NCI-H69 (cell line): ENCODE data around the gene KDM2A.
A peak's percentile ranks its signal among the peaks of the same experiment; 100 is the strongest.
"Not testable (repeated sequence)": the region's sequence is repeated elsewhere in the genome, so short reads cannot be mapped to it uniquely, and the experiment has no call there.

Experiments used
- DNase-seq: peaks from one replicate; lab custom pipeline; 2025; lab: John Stamatoyannopoulos, UW

KDM2A gene

DNA sequence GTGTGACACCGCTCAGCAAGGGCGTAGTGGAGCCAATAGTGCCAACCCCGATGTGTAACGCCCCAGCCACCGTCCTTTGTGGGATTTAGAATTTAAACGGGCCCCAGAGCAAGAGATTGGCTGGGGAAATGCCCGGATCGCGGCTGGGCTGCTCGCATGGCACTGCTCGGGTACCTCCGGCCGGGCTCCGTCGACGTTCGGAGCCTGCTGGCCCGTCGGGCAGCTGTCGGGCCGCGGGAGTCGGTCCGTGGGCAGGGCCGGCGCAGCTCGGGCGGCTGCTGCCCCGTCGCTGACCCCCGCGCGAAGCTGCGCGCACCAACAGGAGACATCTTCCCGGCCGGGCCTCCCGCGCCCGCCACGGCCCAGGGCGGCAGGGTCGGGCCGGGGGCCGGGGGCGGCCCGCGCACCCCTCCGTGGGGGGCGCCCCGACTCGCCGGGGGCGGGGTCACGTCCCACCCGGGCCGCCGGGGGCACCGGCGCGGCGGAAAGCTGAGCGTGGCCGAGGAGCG lies 1.3 kb upstream of the KDM2A start:
- DNase-seq = peak; percentile 59

- peak; percentile 77 for DNase-seq
Observed at GRCh38 chr11:67118181-67118766, 789 bp upstream of the KDM2A start.

- peak; percentile 58 for DNase-seq
Observed at GRCh38 chr11:67119585-67120391, 725 bp downstream of the KDM2A start.

DNA sequence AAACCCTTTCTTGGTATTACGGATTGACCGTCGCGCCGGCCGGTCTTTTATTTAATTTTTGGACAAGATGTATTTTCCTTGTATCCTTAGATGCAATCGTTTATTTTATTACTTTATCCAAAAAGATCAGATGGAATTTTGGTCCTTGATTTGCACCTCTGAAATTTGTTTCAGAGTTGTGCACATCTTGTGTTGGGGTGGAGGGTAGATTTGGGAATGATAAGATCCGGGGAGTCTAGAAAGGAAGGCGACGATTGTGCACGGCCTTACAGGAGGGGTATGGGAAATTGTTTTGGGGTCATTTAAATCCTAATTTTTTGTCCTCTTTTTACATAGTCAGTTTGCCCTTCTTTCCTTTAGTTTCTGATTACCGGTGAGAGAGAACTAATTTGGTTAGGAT lies 1.4 kb downstream of the KDM2A start:
- DNase-seq = peak; percentile 28

- DNase-seq = peak; percentile 46
Observed at GRCh38 chr11:67120881-67121710, 2.0 kb downstream of the KDM2A start.

DNA sequence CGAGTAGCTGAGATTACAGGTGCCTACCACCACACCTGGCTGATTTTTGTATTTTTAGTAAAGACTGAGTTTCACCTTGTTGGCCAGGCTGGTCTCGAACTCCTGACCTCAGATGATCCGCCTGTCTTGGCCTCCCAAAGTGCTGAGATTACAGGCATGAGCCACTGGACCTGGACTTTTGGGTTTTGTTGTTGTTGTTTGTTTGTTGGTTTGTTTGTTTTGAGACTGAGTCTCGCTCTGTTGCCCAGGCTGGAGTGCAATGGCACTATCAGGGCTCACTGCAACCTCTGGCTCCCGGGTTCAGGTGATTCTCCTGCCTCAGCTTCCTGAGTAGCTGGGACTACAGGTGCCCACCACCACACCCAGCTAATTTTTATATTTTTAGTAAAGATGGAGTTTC lies 4.7 kb downstream of the KDM2A start:
- not testable (repeated sequence) for DNase-seq

DNA sequence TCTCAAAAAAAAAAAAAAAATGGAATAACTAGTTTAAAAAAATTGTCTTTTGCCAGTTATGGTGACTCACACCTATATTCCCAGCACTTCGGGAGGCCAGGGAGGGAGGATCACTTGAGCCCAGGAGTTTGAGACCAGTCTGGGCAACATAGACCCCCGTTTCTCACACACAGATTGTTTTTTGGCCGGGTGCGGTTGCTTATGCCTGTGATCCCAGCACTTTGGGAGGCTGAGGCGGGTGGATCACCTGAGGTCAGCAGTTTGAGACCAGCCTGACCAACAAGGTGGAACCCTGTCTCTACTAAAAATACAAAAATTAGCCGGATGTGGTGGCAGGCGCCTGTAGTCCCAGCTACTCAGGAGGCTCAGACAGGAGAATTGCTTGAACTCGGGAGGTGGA lies 7.2 kb downstream of the KDM2A start:
- not testable (repeated sequence) for DNase-seq

DNA sequence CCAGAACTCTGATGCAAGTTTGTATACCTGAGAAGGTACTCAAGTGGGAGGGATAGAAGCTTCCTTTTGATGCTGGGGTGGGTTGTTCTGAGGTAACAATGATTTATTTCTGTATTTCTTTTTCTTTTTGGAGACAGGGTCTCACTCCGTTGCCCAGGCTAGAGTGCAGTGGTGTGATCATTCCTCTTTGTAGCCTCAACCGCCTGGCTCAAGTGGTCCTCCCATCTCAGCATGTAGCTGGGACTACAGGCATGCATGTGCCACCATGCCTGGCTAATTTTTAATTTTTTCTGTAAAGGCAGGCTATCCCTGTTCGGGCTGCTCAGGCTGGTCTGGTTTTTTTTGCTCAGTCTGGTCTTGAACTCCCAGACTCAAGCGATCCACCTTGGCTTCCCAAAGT lies 7.9 kb downstream of the KDM2A start:
- no peak for DNase-seq

- DNase-seq = not testable (repeated sequence)
Observed at GRCh38 chr11:67130861-67131260, 11.8 kb downstream of the KDM2A start.

DNA sequence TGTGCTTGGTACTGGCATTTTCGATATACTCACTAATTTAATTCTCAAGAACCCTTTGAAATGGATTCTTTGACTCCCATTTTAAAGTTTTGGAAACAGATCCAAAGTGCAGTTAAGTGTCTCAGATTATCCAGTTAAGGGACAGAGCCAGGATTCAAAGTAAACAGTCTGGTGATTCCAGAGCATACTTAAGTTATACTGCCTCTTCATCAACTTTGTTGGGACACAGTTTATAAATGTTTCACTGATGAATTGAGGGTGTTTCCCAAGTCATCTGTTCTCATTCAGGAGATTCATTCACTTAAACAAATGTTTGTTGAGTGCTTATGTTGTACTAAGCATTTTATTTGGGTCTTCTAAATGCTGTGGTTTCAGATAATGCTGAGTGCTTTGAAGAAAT lies 17.1 kb downstream of the KDM2A start:
- DNase-seq = no peak

DNA sequence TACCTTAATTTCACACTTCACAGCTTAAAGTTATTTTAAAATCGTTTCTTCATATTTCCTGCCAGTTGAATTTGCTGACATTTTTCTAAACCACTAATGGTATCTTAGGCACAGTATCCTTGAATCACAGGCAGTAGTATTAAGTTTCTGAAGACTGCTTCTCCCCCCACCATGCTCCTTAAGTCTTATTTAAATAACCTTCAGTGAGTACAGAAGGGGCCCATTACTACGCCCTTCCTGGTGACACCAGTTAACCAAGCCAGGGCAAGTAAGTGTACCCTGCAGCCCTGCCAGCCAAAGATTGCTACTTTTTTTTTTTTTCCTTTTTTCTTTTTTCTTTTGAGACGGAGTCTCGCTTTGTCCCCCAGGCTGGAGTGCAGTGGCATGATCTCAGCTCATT lies 19.9 kb downstream of the KDM2A start:
- no peak for DNase-seq

DNA sequence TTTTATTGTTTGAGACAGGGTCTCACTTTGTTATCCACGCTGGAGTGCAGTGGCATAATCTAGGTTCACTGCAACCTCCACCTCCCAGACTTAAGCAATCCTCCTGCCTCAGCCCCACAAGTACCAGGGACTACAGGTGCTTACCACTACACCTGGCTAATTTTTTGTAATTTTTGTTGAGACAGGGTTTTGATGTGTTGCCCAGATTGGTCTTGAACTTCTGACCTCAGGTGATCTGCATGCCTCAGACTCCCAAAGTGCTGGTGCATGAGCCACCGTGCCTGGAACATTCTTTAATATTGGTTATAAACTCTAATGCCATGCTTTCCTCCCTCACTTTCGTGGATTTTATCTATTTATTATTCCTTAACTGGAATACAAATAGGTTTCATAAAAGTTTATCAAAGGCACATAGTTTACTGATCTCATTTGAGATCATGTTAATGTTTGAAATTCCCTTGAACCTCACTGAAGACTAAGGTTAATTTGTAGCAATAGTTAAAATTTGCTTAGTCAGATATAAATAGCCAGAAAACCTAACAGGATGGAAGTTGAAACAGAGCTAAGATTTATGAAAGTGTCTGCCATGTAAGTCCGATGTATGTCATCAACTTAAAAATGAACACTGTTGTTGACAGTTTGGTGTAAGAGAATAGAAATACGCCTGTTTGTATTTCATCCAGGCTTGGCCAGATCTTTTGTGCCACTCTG lies 27.6 kb downstream of the KDM2A start:
- no peak for DNase-seq

DNA sequence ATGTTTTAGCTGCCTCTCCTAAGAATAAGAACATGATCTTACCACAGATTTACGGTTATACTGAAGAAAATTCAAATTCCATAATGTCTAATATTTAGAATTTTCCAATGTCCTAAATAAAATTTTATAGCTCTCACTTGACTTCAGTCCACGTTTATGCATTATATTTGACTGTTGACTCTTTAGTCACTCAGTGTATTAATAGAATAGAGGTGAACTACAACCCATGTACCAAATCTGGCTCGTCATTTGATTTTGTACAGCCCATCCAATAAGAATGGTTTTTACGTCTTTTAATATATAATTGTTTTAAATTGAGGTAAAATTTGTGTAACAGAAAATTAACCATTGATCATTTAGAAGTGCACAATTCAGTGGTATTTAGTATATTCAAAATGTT lies 34.9 kb downstream of the KDM2A start:
- DNase-seq = no peak

DNA sequence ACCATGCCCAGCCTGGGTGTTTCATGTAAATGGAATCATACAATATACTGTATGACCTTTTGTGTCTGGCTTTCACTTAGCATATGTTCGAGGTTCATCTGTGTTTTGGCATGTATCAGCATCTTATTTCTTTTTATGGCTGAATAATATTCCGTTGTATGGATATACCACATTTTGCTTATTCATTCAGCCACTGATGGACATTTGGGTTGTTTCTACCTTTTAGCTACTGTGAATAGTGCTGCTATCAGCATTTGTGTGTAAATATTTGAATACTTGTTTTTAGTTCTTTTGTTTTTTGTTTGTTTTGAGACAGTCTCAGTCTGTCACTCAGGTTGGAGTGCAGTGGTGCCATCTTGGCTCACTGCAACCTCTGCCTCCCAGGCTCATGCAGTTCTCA lies 35.7 kb downstream of the KDM2A start:
- no peak for DNase-seq

DNA sequence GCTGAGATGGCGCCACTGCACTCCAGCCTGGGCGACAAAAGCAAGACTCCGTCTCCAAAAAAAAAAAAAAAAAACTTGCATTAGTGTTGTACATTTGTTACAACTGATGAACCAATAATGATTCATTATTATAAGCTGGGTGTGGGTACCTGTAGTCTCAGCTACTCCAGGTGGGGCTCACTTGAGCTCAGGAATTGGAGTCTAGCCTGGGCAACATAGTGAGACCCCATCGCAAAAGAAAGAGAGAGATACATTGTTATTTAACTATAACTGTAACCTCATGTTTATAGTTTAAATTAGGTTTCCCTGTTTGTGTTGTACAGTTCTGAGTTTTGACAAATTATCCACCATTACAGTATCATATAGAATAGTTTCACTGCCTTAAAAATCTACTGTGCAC lies 38.6 kb downstream of the KDM2A start:
- no peak for DNase-seq

DNA sequence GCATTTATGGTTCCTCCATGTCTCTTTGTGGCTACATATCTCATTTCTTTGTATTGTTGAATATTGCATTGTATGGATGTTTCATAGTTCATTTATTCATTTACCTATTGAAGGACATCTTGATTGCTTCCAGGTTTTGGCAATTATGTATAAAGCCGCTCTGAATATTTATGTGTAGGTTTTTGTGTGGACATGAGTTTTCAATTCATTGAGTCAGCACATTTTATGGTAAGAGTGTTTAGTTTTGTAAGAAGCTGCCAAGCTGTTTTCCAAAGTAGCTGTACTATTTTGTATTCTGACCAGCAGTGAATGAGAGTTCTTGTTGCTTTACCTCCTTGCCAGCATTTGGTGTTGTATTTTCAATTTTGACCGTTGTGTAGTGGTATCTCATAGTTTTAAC lies 39.2 kb downstream of the KDM2A start:
- no peak for DNase-seq

DNA sequence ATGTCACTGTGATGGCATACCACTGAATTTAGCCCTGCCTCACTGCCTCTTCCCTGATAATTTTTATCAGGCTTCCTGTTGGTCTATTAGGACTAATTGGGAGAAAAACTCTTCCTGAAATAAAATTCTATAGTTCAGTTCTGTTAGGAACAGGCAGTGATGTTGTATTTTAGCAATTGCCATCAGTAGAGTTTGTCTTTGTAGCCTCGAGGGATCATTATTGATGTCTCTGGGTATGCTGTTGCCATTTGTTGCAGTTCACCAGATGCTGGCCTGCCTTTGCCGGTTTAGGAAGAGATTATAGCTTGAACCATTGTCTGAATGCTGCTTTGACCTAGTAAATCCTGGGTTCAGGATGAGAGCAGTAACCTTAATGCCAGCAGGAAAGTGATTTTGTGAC lies 41.0 kb downstream of the KDM2A start:
- DNase-seq = no peak

DNA sequence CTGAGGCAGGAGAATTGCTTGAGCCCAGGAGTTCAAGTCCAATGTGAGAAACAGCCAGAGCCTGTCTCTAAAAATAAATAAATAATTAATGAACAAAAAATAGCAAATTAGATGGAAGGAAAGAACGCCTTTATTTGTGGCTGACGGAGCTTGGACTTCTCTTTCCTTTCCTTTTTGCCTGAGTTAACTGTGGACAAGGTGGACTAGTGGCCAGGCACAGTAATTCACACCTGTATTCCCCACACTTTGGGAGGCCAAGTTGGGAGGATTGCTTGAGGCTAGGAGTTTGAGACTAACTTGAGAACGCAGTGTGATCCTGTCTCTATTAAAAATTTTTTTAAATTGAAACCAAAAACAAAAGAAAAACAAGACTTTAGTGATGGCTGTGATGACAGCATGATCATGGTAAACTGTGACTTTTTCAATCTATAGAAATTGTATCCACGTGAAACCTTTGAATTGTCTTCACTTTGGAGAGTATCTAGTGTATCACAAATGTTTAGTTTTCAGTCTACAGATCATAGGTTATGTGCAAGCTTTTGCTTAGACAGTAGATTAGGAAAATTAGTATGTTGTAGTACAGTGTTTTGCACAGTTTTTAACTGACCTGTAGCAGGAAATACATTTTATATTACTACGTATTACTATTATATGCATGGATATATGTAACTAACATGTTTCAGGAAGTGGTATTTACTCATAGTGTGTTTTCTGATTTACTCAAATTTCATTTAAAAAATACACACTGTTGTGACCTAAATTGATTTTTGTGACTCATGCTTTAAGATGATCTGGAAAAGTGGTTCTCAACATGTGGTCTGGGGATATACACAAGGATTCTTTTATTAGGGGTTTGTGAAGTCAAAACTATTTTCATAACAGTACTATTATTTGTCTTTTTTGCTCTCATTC lies 42.1 kb downstream of the KDM2A start:
- DNase-seq = no peak

- DNase-seq = no peak
Observed at GRCh38 chr11:67163006-67163405, 43.9 kb downstream of the KDM2A start.

DNA sequence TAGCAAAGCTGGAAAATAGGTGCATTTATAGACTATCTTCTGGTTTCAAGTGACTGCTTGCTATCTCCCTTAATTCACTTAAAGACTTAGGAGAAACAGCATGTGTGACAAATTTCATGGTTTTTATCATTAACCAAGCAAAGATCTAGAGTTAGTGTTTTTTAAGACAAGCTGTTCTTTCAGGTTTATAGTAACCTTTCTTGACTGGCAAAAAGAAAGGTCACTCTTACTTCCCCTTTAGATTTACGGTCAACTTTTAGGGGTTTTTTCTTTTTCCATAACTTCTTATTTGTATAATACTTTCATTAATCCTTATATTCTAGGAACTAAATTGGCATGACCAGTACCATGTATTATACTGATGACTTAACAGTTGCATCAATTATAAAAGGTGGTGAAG lies 46.6 kb downstream of the KDM2A start:
- DNase-seq = no peak

DNA sequence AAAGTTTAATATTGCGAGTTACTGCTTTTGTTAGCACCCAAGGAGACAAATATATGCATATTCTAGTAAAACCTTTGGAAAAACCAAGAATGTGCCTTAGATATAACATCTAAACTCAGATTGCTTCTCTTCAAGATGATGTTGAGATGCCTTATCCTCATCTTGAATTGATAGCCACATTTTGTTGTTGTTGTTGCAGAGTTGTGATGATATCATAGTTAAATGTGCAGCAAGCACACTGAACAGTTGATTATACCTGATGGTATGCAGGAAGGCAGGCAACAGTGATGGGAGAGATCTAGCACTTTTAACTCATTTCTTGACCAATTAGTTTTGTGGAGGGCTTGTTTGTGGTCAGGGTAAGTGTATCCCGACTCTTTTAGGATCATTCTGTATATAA lies 48.0 kb downstream of the KDM2A start:
- no peak for DNase-seq
